Measurements from ENCODE around the gene TGOLN2.

Gene TGOLN2

GRCh38 chr2:85309699-85310321, 18.0 kb downstream of the TGOLN2 start:
- DNase-seq (ENCODE audit: extremely low read depth in 1 of 2, low read depth in 1 of 2), result no peak

GRCh38 chr2:85308896-85309555, 18.8 kb downstream of the TGOLN2 start:
- DNase-seq (ENCODE audit: extremely low read depth in 1 of 2, low read depth in 1 of 2), result no peak

GRCh38 chr2:85308201-85308600, 19.6 kb downstream of the TGOLN2 start:
- DNase-seq (ENCODE audit: extremely low read depth in 1 of 2, low read depth in 1 of 2), result no peak

- DNase-seq (ENCODE audit: extremely low read depth in 1 of 2, low read depth in 1 of 2), result no peak
Observed at GRCh38 chr2:85307527-85307897, 20.3 kb downstream of the TGOLN2 start.

GRCh38 chr2:85303780-85304531, 23.8 kb downstream of the TGOLN2 start:
- no peak for DNase-seq (ENCODE audit: extremely low read depth in 1 of 2, low read depth in 1 of 2)

- no peak for DNase-seq (ENCODE audit: extremely low read depth in 1 of 2, low read depth in 1 of 2)
Observed at GRCh38 chr2:85302121-85302520, 25.7 kb downstream of the TGOLN2 start.

- DNase-seq (ENCODE audit: extremely low read depth in 1 of 2, low read depth in 1 of 2), result no peak
Observed at GRCh38 chr2:85291425-85292023, 36.3 kb downstream of the TGOLN2 start.

GRCh38 chr2:85288244-85288725, 39.5 kb downstream of the TGOLN2 start:
- no peak for DNase-seq (ENCODE audit: extremely low read depth in 1 of 2, low read depth in 1 of 2)

GRCh38 chr2:85287721-85288120, 40.1 kb downstream of the TGOLN2 start:
- DNase-seq (ENCODE audit: extremely low read depth in 1 of 2, low read depth in 1 of 2), result no peak

- no peak for DNase-seq (ENCODE audit: extremely low read depth in 1 of 2, low read depth in 1 of 2)
Observed at GRCh38 chr2:85286918-85287317, 40.9 kb downstream of the TGOLN2 start.

- DNase-seq (ENCODE audit: extremely low read depth in 1 of 2, low read depth in 1 of 2), result no peak
Observed at GRCh38 chr2:85283641-85284040, 44.1 kb downstream of the TGOLN2 start.

- no peak for DNase-seq (ENCODE audit: extremely low read depth in 1 of 2, low read depth in 1 of 2)
Observed at GRCh38 chr2:85282914-85283313, 44.9 kb downstream of the TGOLN2 start.

GRCh38 chr2:85281553-85281952, 46.2 kb downstream of the TGOLN2 start:
- DNase-seq (ENCODE audit: extremely low read depth in 1 of 2, low read depth in 1 of 2), result no peak

- no peak for DNase-seq (ENCODE audit: extremely low read depth in 1 of 2, low read depth in 1 of 2)
Observed at GRCh38 chr2:85278361-85278760, 49.4 kb downstream of the TGOLN2 start.

GRCh38 chr2:85277416-85278158, 50.2 kb downstream of the TGOLN2 start:
- no peak for DNase-seq (ENCODE audit: extremely low read depth in 1 of 2, low read depth in 1 of 2)

GRCh38 chr2:85276571-85277118, 51.1 kb downstream of the TGOLN2 start:
- DNase-seq (ENCODE audit: extremely low read depth in 1 of 2, low read depth in 1 of 2), result no peak

- no peak for DNase-seq (ENCODE audit: extremely low read depth in 1 of 2, low read depth in 1 of 2)
Observed at GRCh38 chr2:85275984-85276540, 51.7 kb downstream of the TGOLN2 start.

GRCh38 chr2:85273738-85274731, 53.8 kb downstream of the TGOLN2 start:
- no peak for DNase-seq (ENCODE audit: extremely low read depth in 1 of 2, low read depth in 1 of 2)

GRCh38 chr2:85272357-85272756, 55.4 kb downstream of the TGOLN2 start:
- no peak for DNase-seq (ENCODE audit: extremely low read depth in 1 of 2, low read depth in 1 of 2)

All from stimulated activated CD8-positive, alpha-beta memory T cell treated with anti-CD3 and anti-CD28 coated beads, Interleukin-7, amount 100 ng/mL, for 48 hours (primary cell).